ENCODE measurements around the gene CCL27. TPM values are rescaled to one million over a fixed set of nuclear protein-coding genes. Genes with fewer than 3 reads are reported as not detected.

The CCL27 gene
- polyA plus RNA-seq, 3 donors, result 0.50 to 0.61 (median 0.57) TPM

DNA sequence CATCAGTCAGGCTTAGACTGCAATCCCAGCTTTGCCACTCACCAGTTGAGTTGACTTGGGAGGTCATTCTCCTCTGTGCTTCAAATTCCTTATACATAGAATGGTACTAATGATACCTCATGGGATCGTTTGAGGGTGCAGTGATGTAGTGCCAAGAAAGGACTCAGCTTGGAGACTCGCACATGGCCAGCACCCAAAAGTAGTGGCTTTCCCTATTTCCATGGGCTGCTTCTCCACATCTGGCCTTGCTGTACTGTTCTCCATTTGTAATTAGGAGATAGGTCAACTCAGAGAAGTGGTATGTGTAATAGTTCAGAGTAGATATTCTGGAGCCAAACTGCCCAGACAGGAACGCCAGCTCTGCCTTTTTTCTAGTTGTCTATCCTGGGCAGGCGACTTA, 23.1 kb upstream of the CCL27 start:
- no peak for DNase-seq (ENCODE audit: low read depth in 3 of 3, low spot score in 2 of 3)

- no peak for DNase-seq (ENCODE audit: low read depth in 3 of 3, low spot score in 2 of 3)
Observed at GRCh38 chr9:34684816-34685215, 22.4 kb upstream of the CCL27 start.

GRCh38 chr9:34684145-34684544, 21.7 kb upstream of the CCL27 start:
- no peak for DNase-seq (ENCODE audit: low read depth in 3 of 3, low spot score in 2 of 3)

DNA sequence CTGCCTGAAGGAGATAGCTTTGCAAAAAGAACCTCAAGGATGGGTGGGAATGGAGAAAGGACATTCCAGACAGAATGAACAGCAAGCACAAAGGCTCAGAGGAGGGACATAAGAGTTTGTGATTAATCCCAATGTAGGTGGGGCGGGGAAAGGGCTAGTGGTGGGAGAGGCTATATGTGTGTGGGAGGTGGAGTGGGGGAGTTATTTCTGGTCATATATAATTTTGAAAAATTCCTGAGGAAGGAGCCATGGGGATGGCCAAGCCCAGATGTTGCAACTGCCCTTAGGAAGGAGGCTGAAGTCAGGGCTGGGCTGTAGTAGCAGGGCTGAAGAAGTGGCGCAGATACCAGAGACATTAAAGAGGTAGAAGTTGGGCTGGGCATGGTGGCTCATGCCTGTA, 13.4 kb upstream of the CCL27 start:
- DNase-seq (ENCODE audit: low read depth in 3 of 3, low spot score in 2 of 3), result no peak

GRCh38 chr9:34675048-34675714, 12.7 kb upstream of the CCL27 start:
- no peak for DNase-seq (ENCODE audit: low read depth in 3 of 3, low spot score in 2 of 3)

- DNase-seq (ENCODE audit: low read depth in 3 of 3, low spot score in 2 of 3), result no peak
Observed at GRCh38 chr9:34674440-34674839, 12.0 kb upstream of the CCL27 start.

DNA sequence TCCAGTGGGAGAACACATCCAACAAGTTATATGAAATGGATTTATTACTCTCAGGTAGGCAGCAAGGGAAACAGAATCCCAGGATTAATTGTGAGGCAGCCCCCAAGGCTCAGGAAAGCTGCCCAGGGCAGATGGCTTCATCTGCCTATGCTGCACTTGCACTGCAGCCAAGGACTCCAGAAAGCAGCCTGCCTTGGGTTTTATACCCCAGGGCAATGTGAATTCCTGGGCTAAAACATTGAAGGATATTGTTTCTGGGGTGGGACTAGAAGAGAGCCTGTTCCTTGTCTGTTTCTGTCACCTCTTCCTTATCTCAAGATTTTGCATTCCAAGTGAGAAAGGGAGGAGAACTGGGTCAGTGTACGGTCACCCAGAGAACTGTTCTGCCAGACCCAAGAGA, 8.8 kb upstream of the CCL27 start:
- no peak for DNase-seq (ENCODE audit: low read depth in 3 of 3, low spot score in 2 of 3)

DNA sequence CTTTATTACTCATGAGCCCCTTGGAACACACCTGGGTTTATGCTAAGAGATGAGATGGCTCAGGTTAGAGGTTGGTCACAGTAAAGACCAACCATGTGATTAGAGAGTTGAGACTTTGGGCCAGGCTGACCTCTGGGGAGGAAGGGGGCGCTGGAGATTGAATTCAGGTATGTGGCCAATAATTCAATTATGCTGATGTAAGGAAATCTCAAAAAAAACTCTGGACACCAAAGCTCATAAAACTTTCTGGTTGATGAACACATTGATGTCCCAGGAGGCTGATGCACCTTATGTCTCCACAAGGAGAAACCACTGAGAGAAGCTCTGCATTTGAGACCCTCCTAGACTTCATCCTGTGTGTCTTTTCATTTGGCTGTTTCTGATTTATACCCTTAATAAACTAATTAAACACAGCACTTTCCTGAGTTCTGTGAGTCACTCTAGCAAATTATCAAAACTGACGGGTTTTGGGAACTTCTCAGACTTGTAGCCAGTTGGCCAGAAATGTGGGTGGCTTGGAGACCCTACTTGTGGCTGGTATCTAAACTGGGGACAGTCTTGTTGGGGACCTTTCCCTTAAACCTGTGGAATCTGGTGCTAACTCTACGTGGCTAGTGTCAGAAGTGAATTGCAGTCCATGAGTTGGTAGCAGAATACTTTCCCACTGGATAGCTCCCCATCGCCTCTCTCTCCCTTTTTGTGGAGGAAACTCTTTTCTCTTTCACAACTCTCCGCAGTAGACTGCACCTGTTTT, 7.5 kb upstream of the CCL27 start:
- no peak for DNase-seq (ENCODE audit: low read depth in 3 of 3, low spot score in 2 of 3)

GRCh38 chr9:34665381-34666250, 3.2 kb upstream of the CCL27 start:
- DNase-seq (ENCODE audit: low read depth in 3 of 3, low spot score in 2 of 3), result peak; percentile 88 to 91 (median 89)

DNA sequence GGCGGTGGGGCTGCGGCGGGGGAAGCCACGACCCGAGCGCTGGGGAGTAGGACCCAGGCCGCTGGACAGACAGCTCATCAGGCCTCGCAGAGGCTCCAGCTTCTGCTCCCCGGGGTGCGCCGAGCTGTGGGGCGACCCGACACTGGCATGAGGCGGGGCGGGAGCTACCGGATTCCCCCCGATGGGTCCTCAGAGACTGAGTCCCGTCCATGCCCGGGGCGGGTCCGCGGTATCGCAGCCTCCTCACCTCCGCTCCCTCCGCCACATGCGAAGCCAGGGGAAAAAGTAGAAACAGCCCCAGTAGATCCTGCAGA, 2.6 kb upstream of the CCL27 start:
- no peak for DNase-seq (ENCODE audit: low read depth in 3 of 3, low spot score in 2 of 3)

DNA sequence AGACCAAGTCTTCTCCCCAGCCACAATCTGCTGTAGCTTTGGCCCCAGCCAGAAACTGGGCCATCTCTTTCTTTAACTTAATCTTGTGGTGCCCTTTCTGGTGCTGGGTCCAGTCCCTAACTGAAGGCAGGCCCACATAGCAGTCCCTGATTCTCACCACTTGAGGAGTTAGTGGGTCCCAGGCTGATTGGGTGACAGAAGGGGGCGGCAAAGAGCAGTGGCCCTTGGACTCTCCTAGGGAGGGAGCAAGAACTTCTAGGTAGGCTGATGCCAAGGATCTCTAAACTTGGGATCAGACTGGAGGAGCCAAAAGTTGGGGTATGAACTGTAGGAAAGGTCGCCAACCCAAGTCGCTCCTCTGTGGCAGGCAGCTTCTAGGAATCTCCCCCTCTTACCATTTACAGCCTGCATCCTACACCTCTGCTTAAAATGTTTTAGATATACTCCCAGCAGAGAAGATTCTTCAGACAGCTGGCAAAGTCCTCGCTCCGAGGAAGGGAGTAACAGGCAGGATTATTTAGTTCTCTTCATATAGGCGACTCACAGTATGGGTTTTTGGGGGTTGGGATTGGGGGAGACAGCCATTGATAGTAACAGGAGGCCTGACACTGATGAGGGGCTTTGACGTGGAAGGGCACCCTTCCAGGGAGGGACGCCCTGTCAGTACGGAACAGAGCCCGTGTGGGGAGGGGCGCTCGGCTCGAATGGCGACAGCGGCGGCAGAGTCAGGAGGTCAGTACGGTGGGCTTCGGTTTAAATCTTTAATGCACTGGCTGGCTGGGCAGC, 2.0 kb upstream of the CCL27 start:
- no peak for DNase-seq (ENCODE audit: low read depth in 3 of 3, low spot score in 2 of 3)

GRCh38 chr9:34663303-34663605, 797 bp upstream of the CCL27 start:
- DNase-seq (ENCODE audit: low read depth in 3 of 3, low spot score in 2 of 3), result no peak

- DNase-seq (ENCODE audit: low read depth in 3 of 3, low spot score in 2 of 3), result no peak
Observed at GRCh38 chr9:34659592-34660253, 2.7 kb downstream of the CCL27 start.

DNA sequence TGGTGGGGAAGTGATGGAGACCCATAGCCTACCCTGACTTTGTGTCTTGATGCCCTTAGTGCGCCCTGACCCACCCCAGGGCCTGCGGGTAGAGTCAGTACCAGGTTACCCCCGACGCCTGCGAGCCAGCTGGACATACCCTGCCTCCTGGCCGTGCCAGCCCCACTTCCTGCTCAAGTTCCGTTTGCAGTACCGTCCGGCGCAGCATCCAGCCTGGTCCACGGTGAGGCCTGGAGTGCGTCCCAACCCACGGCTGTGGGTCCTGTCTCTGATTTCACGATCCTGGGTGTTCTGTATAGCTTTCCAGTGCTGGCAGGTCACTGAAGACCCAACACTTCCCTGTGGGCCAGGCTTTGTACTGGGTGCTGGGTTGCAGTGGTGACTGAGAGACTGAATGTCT, 4.0 kb downstream of the CCL27 start:
- no peak for DNase-seq (ENCODE audit: low read depth in 3 of 3, low spot score in 2 of 3)

DNA sequence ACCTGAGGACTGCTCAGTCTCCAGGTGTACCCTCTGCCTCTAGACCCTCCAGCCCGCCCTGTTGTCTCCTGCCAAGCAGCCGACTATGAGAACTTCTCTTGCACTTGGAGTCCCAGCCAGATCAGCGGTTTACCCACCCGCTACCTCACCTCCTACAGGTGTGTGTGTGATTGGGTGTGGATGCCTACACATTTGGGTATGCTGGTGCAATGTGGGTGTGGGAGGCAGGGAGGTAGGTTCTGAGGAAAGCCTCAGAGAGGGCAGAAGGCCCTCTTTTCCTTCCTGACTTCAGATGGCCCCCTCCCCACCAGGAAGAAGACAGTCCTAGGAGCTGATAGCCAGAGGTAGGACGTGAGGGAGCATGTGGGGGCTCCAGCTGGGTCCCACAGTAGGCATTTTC, 5.5 kb downstream of the CCL27 start:
- DNase-seq (ENCODE audit: low read depth in 3 of 3, low spot score in 2 of 3), result no peak

- DNase-seq (ENCODE audit: low read depth in 3 of 3, low spot score in 2 of 3), result no peak
Observed at GRCh38 chr9:34655394-34655793, 7.1 kb downstream of the CCL27 start.

DNA sequence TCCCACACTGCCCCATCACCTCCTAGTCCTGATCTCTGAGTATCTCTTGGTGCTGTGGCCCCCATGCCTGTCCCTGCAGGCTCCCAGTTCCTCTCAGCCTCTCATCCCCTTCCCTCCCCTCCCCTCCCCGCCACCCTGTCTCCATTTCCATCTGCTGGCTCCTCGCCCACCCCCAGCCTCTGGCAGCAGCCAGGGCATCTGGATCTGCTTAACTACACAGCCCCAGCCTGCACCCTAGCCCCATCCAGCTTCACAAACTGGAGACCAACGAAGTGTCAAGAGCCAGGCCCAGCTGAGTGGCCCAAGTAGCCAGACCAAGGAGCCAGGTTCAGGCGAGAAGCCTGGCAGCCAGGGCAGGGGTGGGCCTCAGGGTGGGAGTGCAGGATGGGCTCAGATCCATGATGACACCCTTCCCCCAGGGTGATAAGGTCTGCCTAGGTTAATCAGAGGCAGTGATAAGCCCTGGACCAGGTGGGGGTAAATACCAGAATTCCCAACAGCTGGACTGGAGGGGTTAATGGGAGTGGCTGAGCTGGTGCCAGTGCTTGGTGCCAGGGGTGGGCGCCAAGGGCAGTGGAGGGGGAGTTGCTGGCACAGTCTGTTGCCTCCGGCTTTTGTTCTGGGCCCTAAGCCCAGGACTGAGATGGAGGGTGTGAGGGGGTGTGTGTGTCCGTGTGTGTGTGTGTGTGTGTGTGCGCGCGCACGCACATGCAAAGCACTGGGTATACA, 8.0 kb downstream of the CCL27 start:
- no peak for DNase-seq (ENCODE audit: low read depth in 3 of 3, low spot score in 2 of 3)

GRCh38 chr9:34653151-34654072, 9.0 kb downstream of the CCL27 start:
- DNase-seq (ENCODE audit: low read depth in 3 of 3, low spot score in 2 of 3), result no peak

GRCh38 chr9:34652602-34653000, 9.9 kb downstream of the CCL27 start:
- no peak for DNase-seq (ENCODE audit: low read depth in 3 of 3, low spot score in 2 of 3)
